PC-9 (cell line): Measurements from ENCODE around the gene STAG1. TPM values are rescaled to one million over a fixed set of nuclear protein-coding genes. Genes with fewer than 3 reads are reported as not detected.
"Not testable (repeated sequence)": the region's sequence is repeated elsewhere in the genome, so short reads cannot be mapped to it uniquely, and the experiment has no call there.

Experiments
- BruUV-seq: library from RNA; stranded (reverse); fragments of 400-500 nt; replicated peaks from 2 replicates; lab custom pipeline; 2021; lab: Mats Ljungman, UMichigan
- CTCF ChIA-PET: fragments of 300-600 bp; sonication (Branson Sonifier 250); formaldehyde crosslinking; loops from one replicate; lab custom pipeline; 2022; ENCODE audit warnings: antibody characterized with exemption; lab: Charles Lee
- POLR2A ChIA-PET: fragments of 300-600 bp; sonication (Branson Sonifier 250); formaldehyde crosslinking; loops from one replicate; lab custom pipeline; 2022; ENCODE audit warnings: antibody characterized with exemption; ENCODE audit not compliant: unreplicated experiment; lab: Charles Lee
- DNase-seq, 2 experiments: peaks; one replicate each; pipeline versions ENCODE4 v3.0.0 to v3.0.0-alpha.2; 2015 to 2022; ENCODE audit warnings: mixed read lengths in 1 of 2
- H2AFZ ChIP-seq: fragments of 200-600 bp; sonication (generic); 2 replicates; pipeline ENCODE4 v1.8.1; 2017; ENCODE audit warnings: antibody characterized with exemption
- H3F3A ChIP-seq: fragments of 200-600 bp; sonication (generic); 2 replicates; pipeline ENCODE4 v1.8.1; 2017; ENCODE audit warnings: antibody characterized with exemption, mild to moderate bottlenecking, low read depth; ENCODE audit not compliant: insufficient read depth
- H3K27ac ChIP-seq: fragments of 200-600 bp; sonication (generic); 2 replicates; pipeline ENCODE4 v1.6.1; 2016; ENCODE audit warnings: mixed run types
- H3K27me3 ChIP-seq: fragments of 200-600 bp; sonication (generic); 2 replicates; pipeline ENCODE4 v1.6.1; 2016; ENCODE audit warnings: low read depth, mixed run types; ENCODE audit not compliant: insufficient read depth
- H3K36me3 ChIP-seq: fragments of 200-600 bp; sonication (generic); 2 replicates; pipeline ENCODE4 v1.6.1; 2016; ENCODE audit warnings: low read depth, mixed run types
- H3K4me1 ChIP-seq: fragments of 200-600 bp; sonication (generic); replicated peaks from 2 replicates; pipeline ENCODE4 v1.6.1; 2016; ENCODE audit warnings: mixed run types; ENCODE audit not compliant: insufficient read depth
- H3K4me2 ChIP-seq: fragments of 200-600 bp; sonication (generic); 2 replicates; pipeline ENCODE4 v1.6.1; 2017; ENCODE audit warnings: mixed run types
- H3K4me3 ChIP-seq: fragments of 200-600 bp; sonication (generic); 2 replicates; pipeline ENCODE4 v1.6.1; 2016; ENCODE audit warnings: mixed run types
- H3K79me2 ChIP-seq: fragments of 200-600 bp; sonication (generic); 2 replicates; pipeline ENCODE4 v1.6.1; 2017; ENCODE audit warnings: low read depth, mixed run types
- H3K9me2 ChIP-seq: fragments of 200-600 bp; sonication (generic); 2 replicates; pipeline ENCODE4 v1.8.1; 2017; ENCODE audit warnings: mild to moderate bottlenecking; ENCODE audit not compliant: insufficient read depth
- H3K9me3 ChIP-seq: fragments of 200-600 bp; sonication (generic); 2 replicates; pipeline ENCODE4 v1.8.1; 2016; ENCODE audit warnings: low read depth; ENCODE audit not compliant: insufficient read depth
- H4K20me1 ChIP-seq: fragments of 200-600 bp; sonication (generic); 2 replicates; pipeline ENCODE4 v1.8.1; 2017; ENCODE audit not compliant: insufficient read depth
- CTCF ChIP-seq: fragments of 200-600 bp; sonication (generic); conservative IDR thresholded peaks from 2 replicates; pipeline ENCODE4 v1.6.1; 2017; ENCODE audit warnings: mixed run types, antibody characterized with exemption, mild to moderate bottlenecking, moderate library complexity
- EZH2 ChIP-seq: fragments of 200-600 bp; sonication (generic); IDR thresholded peaks from 2 replicates; pipeline ENCODE4 v1.8.0; 2017; ENCODE audit warnings: antibody characterized with exemption, low read depth
- intact Hi-C: fragments of 100-400 bp; cut with micrococcal nuclease; formaldehyde crosslinking; loops from one replicate; pipeline ENCODE4 v1.10.0; 2022; ENCODE audit not compliant: unreplicated experiment
- total RNA-seq: library from RNA; stranded (reverse); gene quantifications from 2 replicates; pipeline ENCODE4 v1.2.3, GENCODE V29; 2021

The STAG1 gene
- total RNA-seq, 1 experiment from 2014 or later, result 39.3 TPM

GRCh38 chr3:136716629-136717028 is 35.5 kb downstream of the STAG1 start:
- intact Hi-C loops, result no loop called here
- H3K4me3 ChIP-seq, result no peak overlapping the region
- CTCF ChIA-PET, result interaction anchor here (0.7 kb wide), 1 partner anchor 36 kb away, joined by 5 read pairs; no protein-coding TSS in a partner anchor
- no peaks in the 10 kb centered on the region for H3K27me3 ChIP-seq
- no TSS peak for BruUV-seq
- H3F3A ChIP-seq, result no peaks in the 10 kb centered on the region
- H3K27ac ChIP-seq, result no peak overlapping the region
- TF ChIP-seq CTCF (no peak), EZH2 (no peak)
- H3K9me3 ChIP-seq, result no peaks in the 10 kb centered on the region
- no peaks in the 10 kb centered on the region for H3K36me3 ChIP-seq
- no peak for DNase-seq
- no peaks in the 10 kb centered on the region for H3K9me2 ChIP-seq
- H3K4me1 ChIP-seq, result no peaks in the 10 kb centered on the region
- H3K4me2 ChIP-seq, result no peak overlapping the region
- H3K79me2 ChIP-seq, result peaks cover 79% of the 10 kb centered on the region
- H2AFZ ChIP-seq, result no peak overlapping the region
- POLR2A ChIA-PET, result no interaction called here
- H4K20me1 ChIP-seq, result peaks cover 9% of the 10 kb centered on the region

GRCh38 chr3:136714020-136714419 is 38.2 kb downstream of the STAG1 start:
- TF ChIP-seq EZH2, result no peak
- TF ChIP-seq CTCF, result no peak
- no peaks in the 10 kb centered on the region for H3K4me1 ChIP-seq
- H2AFZ ChIP-seq, result no peak overlapping the region
- H3K36me3 ChIP-seq, result peaks cover 6% of the 10 kb centered on the region; the same call in 1 of the 2 replicates
- intact Hi-C loops, result no loop called here
- no peak overlapping the region for H3K27ac ChIP-seq
- peaks cover 85% of the 10 kb centered on the region for H3K79me2 ChIP-seq
- ChIA-PET POLR2A (no interaction called here), CTCF (no interaction called here)
- H3K9me3 ChIP-seq, result no peaks in the 10 kb centered on the region
- H3K27me3 ChIP-seq, result no peaks in the 10 kb centered on the region
- no peak overlapping the region for H3K4me2 ChIP-seq
- no TSS peak for BruUV-seq
- DNase-seq, result no peak
- no peaks in the 10 kb centered on the region for H3F3A ChIP-seq
- H3K9me2 ChIP-seq, result no peaks in the 10 kb centered on the region
- H3K4me3 ChIP-seq, result no peak overlapping the region
- H4K20me1 ChIP-seq, result peaks cover 3% of the 10 kb centered on the region

GRCh38 chr3:136712941-136713340 is 39.2 kb downstream of the STAG1 start:
- DNase-seq, result no peak
- Histone ChIP-seq H2AFZ (no peak overlapping the region), H3K27me3 (no peaks in the 10 kb centered on the region), H4K20me1 (peaks cover 3% of the 10 kb centered on the region), H3K27ac (no peak overlapping the region), H3K4me1 (no peaks in the 10 kb centered on the region), H3F3A (no peaks in the 10 kb centered on the region), H3K79me2 (peaks cover 80% of the 10 kb centered on the region), H3K4me2 (no peak overlapping the region), H3K9me2 (no peaks in the 10 kb centered on the region), H3K4me3 (no peak overlapping the region), H3K9me3 (no peaks in the 10 kb centered on the region), H3K36me3 (peaks cover 6% of the 10 kb centered on the region; the same call in 1 of the 2 replicates)
- TF ChIP-seq EZH2 (no peak), CTCF (no peak)
- intact Hi-C loops, result no loop called here
- ChIA-PET POLR2A (no interaction called here), CTCF (no interaction called here)
- BruUV-seq, result no TSS peak

- POLR2A ChIA-PET, CTCF ChIA-PET, H3K9me3 ChIP-seq, H3K27me3 ChIP-seq, intact Hi-C loops, H2AFZ ChIP-seq, BruUV-seq, H3K36me3 ChIP-seq, H3K4me2 ChIP-seq, H3K9me2 ChIP-seq, H4K20me1 ChIP-seq, H3K4me3 ChIP-seq, H3F3A ChIP-seq, DNase-seq, H3K27ac ChIP-seq, H3K4me1 ChIP-seq: not testable (repeated sequence)
- peaks cover 81% of the 10 kb centered on the region for H3K79me2 ChIP-seq
These were observed 40.3 kb downstream of the STAG1 start for GRCh38 chr3:136711888-136712287.
